ENCODE data around the gene FAH.

- TF ChIP-seq JUND (IDR thresholded peaks at IDR 0.05; ENCODE audit: low read depth, low read length) (no peak), ZBED1 (IDR thresholded peaks at IDR 0.05; ENCODE audit: borderline replicate concordance) (no peak), MXI1 (IDR thresholded peaks at IDR 0.05; ENCODE audit: low read depth, low read length) (no peak), SRF (IDR thresholded peaks at IDR 0.05; ENCODE audit: low read depth in 2 of 2, low read length in 2 of 2) (no peak)
Measured at GRCh38 chr15:80120636-80121035, 32.2 kb upstream of the FAH start.
